D341Med (cell line): ENCODE results near the gene MT1A.

ENCODE experiments used
- DNase-seq: peaks from one replicate; pipeline ENCODE4 v3.0.0; 2012; ENCODE audit warnings: low spot score

The MT1A gene

GRCh38 chr16:56631832-56632155 is 6.7 kb upstream of the MT1A start:
- no peak for DNase-seq

DNA sequence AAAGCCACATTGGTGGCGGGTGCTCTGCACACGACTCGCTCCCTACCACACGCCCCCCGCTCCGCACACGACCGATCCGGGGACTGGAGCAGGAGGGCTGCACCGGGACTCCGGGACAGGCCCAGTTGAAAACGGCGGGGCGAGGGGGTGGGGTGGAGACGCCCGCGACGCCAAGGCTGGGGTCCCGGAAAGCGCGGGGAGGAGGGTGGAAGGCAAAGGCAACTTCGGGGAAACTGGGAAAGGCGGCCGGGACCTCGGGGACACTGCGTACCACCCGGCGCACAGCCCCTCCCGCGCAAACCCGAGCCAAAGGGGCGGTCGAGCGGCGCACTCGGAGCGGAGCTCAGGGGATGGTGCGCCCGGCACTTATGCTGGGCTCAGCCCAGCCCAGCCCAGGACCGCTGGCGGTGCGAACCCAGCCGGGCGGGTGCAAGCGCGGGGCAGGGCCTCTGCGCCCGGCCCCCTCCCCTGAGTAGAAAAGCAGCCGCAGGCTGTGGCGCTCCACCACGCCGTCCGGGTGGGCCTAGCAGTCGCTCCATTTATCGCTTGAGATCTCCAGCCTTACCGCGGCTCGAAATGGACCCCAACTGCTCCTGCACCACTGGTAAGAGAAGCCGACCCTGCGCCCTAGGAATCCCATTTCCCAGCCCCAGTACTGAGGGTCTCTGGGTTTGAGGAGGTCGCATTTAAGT is 6.2 kb upstream of the MT1A start, which contains the start of gene MT1M:
Gene MT1M, plus strand, starts transcription at position 504 of the 692 bp plus-strand sequence. Its CDS starts 73 bp downstream, at position 577.
- DNase-seq, result no peak

- DNase-seq, result no peak
Observed at GRCh38 chr16:56632848-56633365, 5.6 kb upstream of the MT1A start.

DNA sequence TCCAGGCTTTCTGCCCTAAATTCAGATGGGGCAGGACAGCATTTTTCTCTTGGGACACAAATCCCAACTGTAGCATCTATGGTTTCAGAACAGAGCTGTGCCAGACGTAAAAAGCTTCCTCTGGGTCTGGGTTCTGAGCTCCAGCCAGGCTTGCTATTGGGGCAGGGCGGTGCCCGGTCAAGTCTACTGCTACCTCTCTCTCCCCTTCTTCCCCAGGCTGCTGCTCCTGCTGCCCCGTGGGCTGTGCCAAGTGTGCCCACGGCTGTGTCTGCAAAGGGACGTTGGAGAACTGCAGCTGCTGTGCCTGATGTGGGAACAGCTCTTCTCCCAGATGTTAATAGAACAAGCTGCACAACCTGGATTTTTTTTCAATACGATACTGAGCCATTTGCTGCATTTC is 4.9 kb upstream of the MT1A start:
- DNase-seq, result no peak

DNA sequence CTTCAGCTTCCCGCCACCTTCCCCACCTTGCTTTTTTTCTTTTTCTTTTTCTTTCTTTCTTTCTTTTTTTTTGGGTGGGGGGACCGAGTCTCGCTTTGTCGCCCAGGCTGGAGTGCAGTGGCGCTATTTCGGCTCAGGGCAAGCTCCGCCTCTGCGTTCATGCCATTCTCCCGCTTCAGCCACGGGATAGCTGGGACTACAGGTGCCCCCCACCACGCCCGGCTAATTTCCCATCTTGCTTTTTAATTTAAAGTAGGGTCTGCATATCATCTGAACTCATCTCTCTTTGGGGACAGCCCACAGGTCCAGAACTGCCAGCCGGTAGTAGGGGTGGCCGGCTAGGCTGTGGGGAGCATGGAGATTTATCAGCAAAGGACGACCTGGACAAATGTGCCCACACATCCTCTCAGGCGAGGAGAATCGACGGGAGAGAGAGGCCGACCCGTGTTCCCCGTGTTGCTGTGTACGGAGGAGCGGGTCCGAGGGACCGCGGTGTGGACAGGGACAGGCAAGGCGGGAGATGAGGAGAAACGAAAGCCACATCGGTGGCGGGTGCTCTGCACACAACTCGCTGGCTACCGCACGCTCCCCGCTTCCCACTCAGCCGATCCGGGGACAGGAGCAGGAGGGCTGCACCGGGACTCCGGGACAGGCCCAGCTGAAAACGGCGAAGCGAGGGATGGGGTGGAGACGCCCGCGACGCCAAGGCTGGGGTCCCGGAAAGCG is 3.6 kb upstream of the MT1A start:
- DNase-seq, result no peak

DNA sequence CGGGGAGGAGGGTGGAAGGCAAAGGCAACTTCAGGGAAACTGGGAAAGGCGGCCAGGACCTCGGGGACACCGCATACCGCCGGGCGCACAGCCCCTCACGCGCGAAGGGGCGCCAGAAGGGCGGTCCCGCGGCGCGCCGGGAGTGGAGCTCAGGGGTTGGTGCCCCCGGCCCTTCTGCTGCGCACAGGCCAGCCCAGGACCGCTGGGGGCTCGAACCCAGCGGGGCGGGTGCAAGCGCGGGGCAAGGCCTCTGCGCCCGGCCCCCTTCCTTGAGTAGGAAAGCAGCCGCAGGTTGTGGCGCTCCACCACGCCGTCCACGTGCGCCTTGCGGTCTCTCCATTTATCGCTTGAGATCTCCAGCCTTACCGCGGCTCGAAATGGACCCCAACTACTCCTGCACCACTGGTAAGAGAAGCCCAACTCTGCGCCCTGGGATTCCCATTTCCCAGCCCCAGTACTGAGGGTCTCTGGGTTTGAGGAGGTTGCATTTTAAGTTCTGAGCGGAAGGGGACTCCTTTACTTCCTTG is 3.0 kb upstream of the MT1A start:
- no peak for DNase-seq

DNA sequence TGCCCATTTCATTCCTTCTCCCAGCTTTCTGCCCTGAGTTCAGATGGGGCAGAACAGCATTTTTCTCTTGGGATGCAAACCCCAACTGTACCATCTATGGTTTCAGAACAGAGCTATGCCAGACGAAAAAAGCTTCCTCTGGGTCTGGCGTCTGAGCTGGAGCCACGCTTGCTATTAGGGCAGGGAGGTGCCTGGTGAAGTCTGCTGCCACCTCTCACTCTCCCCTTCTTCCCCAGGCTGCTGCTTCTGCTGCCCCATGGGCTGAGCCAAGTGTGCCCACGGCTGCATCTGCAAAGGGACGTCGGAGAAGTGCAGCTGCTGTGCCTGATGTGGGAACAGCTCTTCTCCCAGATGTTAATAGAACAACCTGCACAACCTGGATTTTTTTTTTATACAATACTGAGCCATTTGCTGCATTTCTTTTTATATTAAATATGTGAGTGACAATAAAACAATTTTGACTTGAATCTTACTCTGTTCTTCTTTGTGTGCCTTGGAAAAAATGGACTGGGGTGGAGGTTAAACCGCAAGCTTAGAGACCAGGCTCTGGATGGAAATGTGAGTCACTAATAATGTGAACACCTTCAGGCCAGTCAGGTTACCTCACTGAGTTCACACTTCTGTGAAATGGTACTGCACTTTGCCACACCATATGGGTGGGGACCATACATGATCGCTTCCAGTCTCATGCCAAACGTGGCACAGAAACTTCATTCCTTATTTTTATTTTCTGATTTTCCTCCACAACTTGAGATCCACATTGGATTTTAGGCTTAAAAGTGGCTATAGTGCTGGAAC is 1.7 kb upstream of the MT1A start:
- DNase-seq, result no peak

DNA sequence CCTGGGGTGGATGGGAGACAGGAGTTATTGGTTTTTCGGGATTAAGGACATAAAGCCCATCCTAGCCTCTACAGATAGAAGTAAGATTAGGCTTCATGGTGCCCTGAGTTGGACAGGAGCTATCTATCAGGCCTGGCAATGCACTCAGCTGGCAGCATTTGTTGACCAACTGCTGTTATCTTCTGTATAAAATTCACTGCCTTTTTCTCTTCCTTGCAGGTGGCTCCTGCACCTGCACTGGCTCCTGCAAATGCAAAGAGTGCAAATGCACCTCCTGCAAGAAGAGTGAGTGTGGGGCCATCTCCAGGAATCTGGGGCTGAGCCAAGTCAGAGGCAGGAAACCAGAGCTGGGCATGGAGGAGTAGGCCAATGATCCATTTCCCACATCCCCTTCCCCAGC is 579 bp downstream of the MT1A start:
- DNase-seq, result no peak

DNA sequence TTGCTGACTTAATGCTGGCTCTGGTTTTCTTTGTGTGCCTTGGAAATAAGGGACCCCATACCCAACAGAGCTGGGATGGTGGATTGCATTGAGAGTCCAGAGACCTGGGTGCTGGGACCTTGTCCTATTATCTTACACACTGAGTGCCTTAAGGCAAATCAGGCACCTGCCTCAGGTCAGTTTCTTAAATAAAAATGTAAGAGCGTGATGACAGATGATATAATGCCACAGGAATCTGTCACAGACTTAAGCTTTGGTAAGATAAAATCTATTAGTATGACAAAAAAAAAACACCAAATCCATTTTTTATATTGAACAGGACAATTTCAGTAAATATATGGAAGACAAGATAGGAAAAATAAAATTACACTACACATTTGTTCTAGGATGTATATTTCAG is 1.6 kb downstream of the MT1A start:
- DNase-seq, result no peak

GRCh38 chr16:56641166-56641565 is 2.7 kb downstream of the MT1A start:
- DNase-seq, result no peak

GRCh38 chr16:56643080-56643778 is 4.8 kb downstream of the MT1A start:
- no peak for DNase-seq

DNA sequence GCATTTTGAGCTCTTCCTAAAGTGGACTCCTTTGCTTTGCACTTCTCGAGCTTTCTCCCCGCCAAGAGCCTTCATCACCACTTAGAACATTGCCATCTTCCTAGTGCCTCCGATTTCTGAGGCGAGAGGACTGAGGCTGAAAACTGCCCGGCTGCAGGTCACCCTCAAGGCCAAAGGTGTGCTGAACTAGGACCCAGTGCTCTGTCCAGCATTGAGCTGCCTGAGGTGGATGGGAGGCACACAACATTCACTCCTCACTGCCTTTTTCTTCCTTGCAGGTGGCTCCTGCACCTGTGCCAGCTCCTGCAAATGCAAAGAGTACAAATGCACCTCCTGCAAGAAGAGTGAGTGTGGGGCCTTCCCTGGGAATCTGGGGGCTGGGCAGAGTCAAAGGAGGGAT is 5.4 kb downstream of the MT1A start:
- DNase-seq, result no peak

DNA sequence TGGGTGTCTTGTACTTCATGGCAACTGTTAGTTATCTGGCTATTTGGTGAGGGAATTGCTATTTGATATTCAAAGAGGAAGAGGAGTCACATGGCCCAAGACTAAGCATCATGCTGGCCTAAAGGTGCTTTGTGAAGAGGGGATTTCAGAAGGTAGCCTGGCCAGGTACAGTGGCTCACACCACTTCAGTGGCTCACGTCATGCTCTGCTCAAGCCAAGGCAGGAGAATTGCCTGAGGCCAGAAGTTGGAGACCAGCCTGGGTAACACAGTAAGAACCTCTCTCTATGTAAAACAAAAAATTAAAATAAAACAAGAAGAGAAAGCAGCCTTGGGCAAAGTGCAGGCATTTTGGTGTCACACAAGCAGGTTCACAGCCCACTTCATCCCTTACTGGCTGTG is 6.8 kb downstream of the MT1A start:
- DNase-seq, result no peak

GRCh38 chr16:56645838-56646237 is 7.4 kb downstream of the MT1A start:
- no peak for DNase-seq

GRCh38 chr16:56647641-56648431 is 9.4 kb downstream of the MT1A start:
- DNase-seq, result no peak

DNA sequence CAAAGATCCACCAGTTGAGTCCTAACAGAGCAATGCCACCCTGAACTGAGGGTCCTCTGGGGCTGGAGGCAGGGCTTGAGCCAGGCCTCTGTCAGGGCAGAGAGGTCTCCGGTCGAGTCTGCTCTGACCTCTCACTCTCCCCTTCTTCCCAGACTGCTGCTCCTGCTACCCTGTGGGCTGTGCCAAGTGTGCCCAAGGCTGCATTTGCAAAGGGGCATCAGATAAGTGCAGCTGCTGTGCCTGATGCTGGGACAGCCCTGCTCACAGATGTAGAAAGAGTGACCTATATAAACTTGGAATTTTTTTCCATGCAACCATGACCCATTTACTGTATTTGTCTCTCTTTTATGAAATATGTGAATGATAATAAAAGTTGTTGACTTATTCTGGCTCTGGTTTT is 10.8 kb downstream of the MT1A start:
- DNase-seq, result no peak

DNA sequence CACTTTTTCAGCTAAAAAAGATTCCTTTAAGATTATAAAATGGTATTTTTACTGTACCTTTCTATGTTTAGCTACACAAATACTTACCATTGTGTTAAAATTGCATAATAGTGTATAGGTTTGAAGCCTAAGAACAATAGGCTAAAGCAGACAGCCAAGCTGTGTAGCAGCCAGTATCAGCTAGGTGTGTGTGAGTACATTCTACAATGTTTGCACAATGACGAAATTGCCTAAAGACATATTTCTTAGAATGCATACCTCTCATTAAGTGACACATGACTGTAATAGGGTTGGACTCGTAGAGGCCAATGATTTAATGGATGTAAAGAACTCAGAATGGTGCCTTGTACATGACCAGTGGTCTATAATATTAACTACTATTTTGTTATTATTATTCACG is 11.4 kb downstream of the MT1A start:
- no peak for DNase-seq

DNA sequence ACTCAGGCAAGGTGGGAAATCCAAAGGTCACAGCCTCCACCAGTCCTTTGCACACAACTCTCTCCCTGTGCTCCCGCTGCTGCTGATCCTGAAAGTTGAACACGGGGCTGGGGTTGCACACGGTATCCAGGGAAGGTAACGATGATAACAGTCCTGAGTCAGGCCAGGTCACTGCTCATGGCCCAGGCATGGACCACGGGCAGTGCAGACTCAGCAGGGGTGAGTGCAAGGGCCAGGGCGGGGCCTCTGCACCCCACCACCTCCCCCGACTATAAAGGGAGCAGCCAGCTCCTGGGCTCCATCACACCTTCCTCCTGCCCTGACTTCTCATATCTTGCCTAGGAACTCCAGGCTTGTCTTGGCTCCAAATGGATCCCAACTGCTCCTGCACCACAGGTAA is 13.1 kb downstream of the MT1A start, which contains the start of gene MT1B:
Gene MT1B, plus strand, starts transcription at position 301 of the 400 bp plus-strand sequence. Its CDS starts 68 bp downstream, at position 369.
- DNase-seq, result no peak

GRCh38 chr16:56652600-56652999 is 14.1 kb downstream of the MT1A start:
- DNase-seq, result no peak

GRCh38 chr16:56653218-56653617 is 14.8 kb downstream of the MT1A start:
- DNase-seq, result no peak
